GM21576 (cell line): ENCODE results near the gene XIST.
"Not testable (repeated sequence)": the region's sequence is repeated elsewhere in the genome, so short reads cannot be mapped to it uniquely, and the experiment has no call there.

Experiments
- ATAC-seq: cut with Tn5 transposase; IDR thresholded peaks from one replicate; pipeline ENCODE4 v1.9.1; 2021; ENCODE audit warnings: mild to moderate bottlenecking, moderate library complexity; ENCODE audit not compliant: unreplicated experiment

The XIST gene

DNA sequence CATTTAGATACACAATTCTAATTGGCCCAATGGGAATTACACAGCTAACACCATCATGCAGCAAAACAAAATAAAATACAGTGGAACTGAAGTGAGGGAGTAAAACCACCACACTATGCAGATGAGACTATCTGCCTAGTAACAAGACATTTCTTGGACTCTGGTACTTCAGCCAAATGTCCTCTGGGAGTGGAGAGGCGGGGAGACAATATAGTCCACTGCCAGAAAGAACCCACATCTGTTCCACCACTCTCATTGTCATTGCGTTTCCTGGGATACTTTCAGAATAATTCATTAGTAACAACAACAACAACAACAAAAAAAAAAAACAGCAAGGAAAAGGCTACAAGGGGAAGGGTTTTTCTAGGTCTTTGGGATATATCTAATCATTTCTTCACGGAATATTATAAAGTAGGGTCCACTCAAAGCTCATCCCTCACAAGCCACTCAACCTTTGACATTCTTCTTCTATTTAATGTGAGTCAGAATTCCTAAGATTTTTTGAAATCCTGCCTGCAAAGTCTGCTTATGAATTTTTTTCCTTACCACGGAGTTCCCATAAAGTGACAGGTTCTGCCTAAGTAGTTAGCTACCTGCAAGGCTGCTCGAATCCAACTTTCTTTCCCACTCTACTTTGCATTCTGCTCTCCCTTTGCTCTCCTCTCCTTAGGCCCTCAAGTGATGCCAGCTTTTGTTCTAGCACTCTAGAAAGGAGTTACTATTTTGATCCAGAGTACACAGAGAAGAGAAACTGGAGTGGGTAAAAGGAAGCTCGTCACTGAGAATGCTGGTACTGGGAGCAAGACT, 34.9 kb downstream of the XIST start:
- ATAC-seq, result no peak

DNA sequence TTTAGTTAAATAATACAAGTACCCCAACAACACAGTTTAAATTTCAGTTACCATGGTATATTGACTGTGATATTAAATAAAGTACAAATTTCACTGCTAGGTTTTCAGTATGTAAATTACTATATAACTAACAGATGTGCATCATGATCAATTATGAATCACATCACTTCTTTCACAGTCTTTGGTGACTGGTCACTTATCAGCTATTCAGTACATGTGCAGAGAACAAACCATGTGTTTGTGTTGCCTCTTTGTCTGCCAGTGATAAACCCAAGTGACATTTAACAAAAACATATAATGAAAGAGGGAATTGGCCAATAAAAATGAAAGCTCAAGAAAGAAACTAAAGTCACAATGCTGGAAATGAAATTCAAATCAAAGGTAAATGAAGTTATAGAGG, 40.3 kb downstream of the XIST start:
- no peak for ATAC-seq

DNA sequence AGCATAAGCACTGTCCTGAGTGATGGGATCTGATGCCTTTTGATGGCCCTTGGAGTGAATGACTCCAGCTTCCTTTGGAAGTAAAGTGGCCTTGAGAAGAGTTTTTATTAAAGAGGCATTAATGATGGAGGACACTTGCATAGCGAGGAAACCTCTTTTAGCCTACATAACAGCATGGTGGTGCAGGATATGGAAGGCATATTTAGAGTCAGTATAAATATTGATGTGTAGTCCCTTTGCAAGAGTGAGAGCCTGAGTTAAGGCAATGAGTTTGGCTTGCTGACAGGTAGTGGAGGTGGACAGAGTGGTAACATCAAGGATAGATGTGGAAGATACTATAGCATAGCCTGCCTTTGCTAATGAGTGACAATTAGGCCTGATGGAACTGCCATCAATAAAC, 48.4 kb downstream of the XIST start:
- ATAC-seq, result not testable (repeated sequence)

DNA sequence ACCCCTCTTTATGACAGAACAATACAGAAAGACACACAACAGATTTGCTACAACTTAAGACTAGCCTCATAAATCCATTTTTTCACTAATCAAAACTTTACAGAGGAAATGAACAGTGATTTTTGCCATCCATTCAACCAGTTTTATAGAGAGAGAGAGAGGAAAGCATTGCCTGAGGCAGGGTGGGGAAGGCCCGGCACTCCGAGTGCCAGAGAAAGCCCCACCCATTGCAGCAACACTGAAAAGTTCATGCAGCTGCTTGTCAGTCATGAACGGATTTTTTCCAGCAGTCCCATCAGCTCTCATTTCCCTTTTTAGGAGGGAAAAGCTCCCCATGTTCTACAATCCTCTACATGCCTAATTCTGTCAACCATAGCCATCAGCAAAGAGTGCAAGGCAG, 52.6 kb downstream of the XIST start:
- no peak for ATAC-seq

DNA sequence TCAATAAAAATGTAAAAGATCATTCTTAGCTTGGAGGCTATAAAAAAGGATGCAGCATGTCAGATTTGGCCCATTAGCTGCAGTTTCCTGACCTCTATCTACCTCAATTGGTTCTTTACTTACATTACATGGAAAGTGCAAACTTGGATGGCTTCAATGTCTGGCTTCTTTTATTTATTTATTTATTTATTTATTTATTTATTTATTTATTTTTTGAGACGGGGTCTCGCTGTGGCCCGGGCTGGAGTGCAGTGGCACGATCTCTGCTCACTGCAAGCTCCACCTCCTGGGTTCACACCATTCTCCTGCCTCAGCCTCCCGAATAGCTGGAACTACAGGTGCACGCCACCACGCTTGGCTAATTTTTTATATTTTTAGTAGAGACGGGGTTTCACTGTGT, 60.0 kb downstream of the XIST start:
- not testable (repeated sequence) for ATAC-seq

DNA sequence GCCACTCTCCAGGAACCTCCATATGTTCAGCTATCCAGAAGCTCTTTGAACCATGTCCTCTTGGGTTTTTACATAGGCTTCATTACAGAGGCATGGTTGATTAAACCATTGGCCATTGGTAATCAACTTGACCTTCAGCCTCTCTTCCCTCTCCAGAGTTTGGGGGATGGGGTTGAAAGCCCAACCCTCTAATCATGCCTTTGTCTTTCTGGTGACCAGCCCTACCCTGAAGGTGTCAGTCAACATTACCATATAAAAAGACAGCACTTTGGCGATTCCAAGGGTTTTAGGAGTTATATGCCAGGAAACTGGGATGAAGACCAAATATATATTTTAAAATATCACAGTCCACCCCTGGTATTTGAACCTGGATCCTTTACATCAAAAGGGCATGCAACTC, 67.0 kb downstream of the XIST start:
- ATAC-seq, result no peak
